SK-N-SH treated with all-trans-retinoic acid at 6 μM for 48 hours (cell line): Measurements from ENCODE around the gene EEFSEC.

Source experiments
- ATAC-seq: fragments of 200-7000 bp; cut with Tn5 transposase; 3 replicates; pipeline ENCODE4 v1.9.1; 2020; ENCODE audit warnings: mild to moderate bottlenecking, moderate library complexity
- ARNTL ChIP-seq: fragments of 450-650 bp; formaldehyde crosslinking; IDR thresholded peaks from 2 replicates; pipeline ENCODE4 v1.5.0; 2020; ENCODE audit warnings: low read depth, mild to moderate bottlenecking, moderate library complexity, borderline replicate concordance
- BACH2 ChIP-seq: fragments of 250-450 bp; sonication (Bioruptor Pico); IDR thresholded peaks from 2 replicates; pipeline ENCODE4 v1.9.0; 2021; ENCODE audit warnings: mild to moderate bottlenecking, borderline replicate concordance
- CREB5 ChIP-seq: fragments of 250-450 bp; sonication (Bioruptor Pico); IDR thresholded peaks from 2 replicates; pipeline ENCODE4 v1.5.1; 2020; ENCODE audit warnings: low read depth, mild to moderate bottlenecking, moderate library complexity
- CSDC2 ChIP-seq: fragments of 250-450 bp; sonication (Bioruptor Pico); IDR thresholded peaks from 2 replicates; pipeline ENCODE4 v1.5.0; 2020; ENCODE audit warnings: mild to moderate bottlenecking, moderate library complexity
- CSRNP3 ChIP-seq: fragments of 250-450 bp; sonication (Bioruptor Pico); IDR thresholded peaks from 2 replicates; pipeline ENCODE4 v1.5.1; 2021; ENCODE audit warnings: mild to moderate bottlenecking, moderate library complexity
- ESRRG ChIP-seq: fragments of 250-450 bp; sonication (Bioruptor Pico); IDR thresholded peaks from 2 replicates; pipeline ENCODE4 v1.6.1; 2021; ENCODE audit warnings: mild to moderate bottlenecking
- GLIS3 ChIP-seq: fragments of 250-450 bp; sonication (Bioruptor Pico); IDR thresholded peaks from 2 replicates; pipeline ENCODE4 v1.5.0; 2020; ENCODE audit warnings: mild to moderate bottlenecking, moderate library complexity
- OSR1 ChIP-seq: fragments of 250-450 bp; sonication (Bioruptor Pico); IDR thresholded peaks from 2 replicates; pipeline ENCODE4 v1.8.0; 2022; ENCODE audit warnings: moderate library complexity, mild to moderate bottlenecking, inconsistent platforms
- PATZ1 ChIP-seq: fragments of 250-450 bp; sonication (Bioruptor Pico); IDR thresholded peaks from 2 replicates; pipeline ENCODE4 v1.8.0; 2020; ENCODE audit warnings: mild to moderate bottlenecking, moderate library complexity, borderline replicate concordance
- POU6F1 ChIP-seq: fragments of 250-450 bp; sonication (Bioruptor Pico); IDR thresholded peaks from 2 replicates; pipeline ENCODE4 v1.8.0; 2021; ENCODE audit warnings: low read depth, mild to moderate bottlenecking, moderate library complexity, borderline replicate concordance
- SNAI2 ChIP-seq: fragments of 250-450 bp; sonication (Bioruptor Pico); IDR thresholded peaks from 2 replicates; pipeline ENCODE4 v1.5.0; 2020; ENCODE audit warnings: mild to moderate bottlenecking, moderate library complexity
- TCF4 ChIP-seq: fragments of 250-450 bp; sonication (Bioruptor Pico); IDR thresholded peaks from 2 replicates; pipeline ENCODE4 v1.8.0; 2021; ENCODE audit warnings: mild to moderate bottlenecking, moderate library complexity, borderline replicate concordance
- TOX ChIP-seq: fragments of 250-450 bp; sonication (Bioruptor Pico); IDR thresholded peaks from 2 replicates; pipeline ENCODE4 v1.8.0; 2021; ENCODE audit warnings: mild to moderate bottlenecking, moderate library complexity, borderline replicate concordance
- TSHZ2 ChIP-seq: fragments of 250-450 bp; sonication (Bioruptor Pico); IDR thresholded peaks from 2 replicates; pipeline ENCODE4 v1.5.0; 2020; ENCODE audit warnings: mild to moderate bottlenecking, moderate library complexity
- ZC3H10 ChIP-seq: fragments of 250-450 bp; sonication (Bioruptor Pico); IDR thresholded peaks from 2 replicates; pipeline ENCODE4 v1.5.1; 2021; ENCODE audit warnings: mild to moderate bottlenecking, moderate library complexity
- ZFP3 ChIP-seq: fragments of 250-450 bp; sonication (Bioruptor Pico); IDR thresholded peaks from 2 replicates; pipeline ENCODE4 v1.5.0; 2020; ENCODE audit warnings: mild to moderate bottlenecking, moderate library complexity
- ZNF565 ChIP-seq: fragments of 450-650 bp; formaldehyde crosslinking; conservative IDR thresholded peaks from 2 replicates; pipeline ENCODE4 v1.5.0; 2020; ENCODE audit warnings: low read depth, mild to moderate bottlenecking, moderate library complexity
- ZNF70 ChIP-seq: fragments of 450-650 bp; formaldehyde crosslinking; IDR thresholded peaks from 2 replicates; pipeline ENCODE4 v1.5.0; 2020; ENCODE audit warnings: mild to moderate bottlenecking, moderate library complexity
- ZNF8 ChIP-seq: fragments of 450-650 bp; formaldehyde crosslinking; IDR thresholded peaks from 2 replicates; pipeline ENCODE4 v1.5.0; 2020; ENCODE audit warnings: mild to moderate bottlenecking, moderate library complexity

The EEFSEC gene

GRCh38 chr3:128276577-128277183 is 123.4 kb downstream of the EEFSEC start (continued):
- TF ChIP-seq ARNTL (no peak), ZNF565 (no peak), OSR1 (no peak)

- no peak for ATAC-seq
- TF ChIP-seq GLIS3 (CRISPR knock-in tag): no peak
- TF ChIP-seq CSDC2 (CRISPR knock-in tag): no peak
- no peak for TF ChIP-seq TSHZ2 (CRISPR knock-in tag)
- no peak for TF ChIP-seq ESRRG (CRISPR knock-in tag)
- TF ChIP-seq ZNF8 (CRISPR knock-in tag): no peak
- no peak for TF ChIP-seq ZC3H10 (CRISPR knock-in tag)
- TF ChIP-seq TCF4 (CRISPR knock-in tag): no peak
- no peak for TF ChIP-seq SNAI2 (CRISPR knock-in tag)
- TF ChIP-seq ZNF565: no peak
- no peak for TF ChIP-seq ARNTL
- no peak for TF ChIP-seq CSRNP3 (CRISPR knock-in tag)
- TF ChIP-seq BACH2: no peak
- TF ChIP-seq PATZ1 (CRISPR knock-in tag): no peak
- TF ChIP-seq TOX: no peak
- TF ChIP-seq CREB5 (CRISPR knock-in tag): no peak
Observed at GRCh38 chr3:128277378-128278069, 124.2 kb downstream of the EEFSEC start.

GRCh38 chr3:128278130-128278529 is 124.8 kb downstream of the EEFSEC start:
- TF ChIP-seq ZNF70: no peak
- no peak for TF ChIP-seq OSR1
- 0 out of 2 replicates have a peak, but pooled peaks have one; percentile 20 for TF ChIP-seq ZNF8 (CRISPR knock-in tag)
- 0 out of 2 replicates have a peak, but pooled peaks have one; percentile 56 for TF ChIP-seq ZNF565
- no peak for TF ChIP-seq GLIS3 (CRISPR knock-in tag)
- TF ChIP-seq POU6F1 (CRISPR knock-in tag): no peak
- TF ChIP-seq TSHZ2 (CRISPR knock-in tag): no peak
- TF ChIP-seq ZFP3 (CRISPR knock-in tag): no peak
- TF ChIP-seq TCF4 (CRISPR knock-in tag): no peak
- no peak; the same call in 2 of the 3 replicates for ATAC-seq
